NB4 (cell line): ENCODE measurements around the gene ABCC3.

Source experiments
- CTCF ChIP-seq: IDR thresholded peaks from one replicate; pipeline ENCODE4 v1.5.1; 2012; ENCODE audit warnings: low read depth, low read length
- MAX ChIP-seq: IDR thresholded peaks from 2 replicates; pipeline ENCODE4 v1.6.1; 2011; ENCODE audit warnings: low read depth, low read length
- MYC ChIP-seq: IDR thresholded peaks from 2 replicates; pipeline ENCODE4 v1.6.1; 2011; ENCODE audit warnings: low read depth, low read length
- POLR2A ChIP-seq: IDR thresholded peaks from 2 replicates; pipeline ENCODE4 v1.6.1; 2011; ENCODE audit warnings: mild to moderate bottlenecking; ENCODE audit not compliant: insufficient read length; ENCODE audit errors: extremely low read depth

DNA sequence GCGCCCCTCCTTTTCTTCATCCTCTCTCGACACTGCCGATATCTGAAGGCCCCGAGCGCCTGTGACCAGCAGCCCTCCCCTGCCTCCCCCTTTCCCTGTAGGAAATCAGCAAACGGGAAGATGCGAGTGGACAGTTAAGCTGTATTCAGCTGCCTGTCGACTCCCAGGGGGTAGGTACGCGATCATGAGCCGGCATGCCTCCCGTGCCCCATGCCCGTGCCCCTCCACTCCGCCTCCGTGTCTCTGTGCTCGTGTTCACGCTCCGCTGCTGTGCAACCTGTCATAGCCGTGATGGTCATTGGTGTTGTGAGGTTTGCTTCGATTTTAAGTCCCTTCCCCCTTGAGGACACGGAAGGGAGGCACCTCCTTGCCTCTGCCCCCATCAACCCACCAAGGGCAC lies 39.8 kb upstream of the ABCC3 start:
- TF ChIP-seq CTCF (no peak), POLR2A (no peak), MAX (no peak), MYC (no peak)
